Esophagus muscularis mucosa (tissue), 4 donors: ENCODE data around the gene COMT. TPM values are rescaled to one million over a fixed set of nuclear protein-coding genes. Genes with fewer than 3 reads are reported as not detected.

Experiments used
- DNase-seq: peaks from one replicate; pipeline ENCODE4 v3.0.0-alpha.2; 2017; ENCODE audit errors: extremely low spot score
- H3K27ac ChIP-seq, 4 donors: fragments of 200-600 bp; sonication (generic); replicated peaks in 1 of 4; 1 replicate in 3 of 4; 2 replicates in 1 of 4; pipeline ENCODE4 v1.5.1; 2016 to 2019; ENCODE audit warnings: mild to moderate bottlenecking in 1 of 4
- H3K27me3 ChIP-seq, 4 donors: fragments of 200-600 bp; sonication (generic); one replicate each; pipeline versions ENCODE4 v1.5.1 to v1.6.0; 2016 to 2019
- H3K36me3 ChIP-seq, 4 donors: fragments of 200-600 bp; sonication (generic); one replicate each; pipeline ENCODE4 v1.5.1; 2016 to 2019
- H3K4me1 ChIP-seq, 4 donors: fragments of 200-600 bp; sonication (generic); one replicate each; pipeline ENCODE4 v1.5.1; 2016 to 2019
- H3K4me3 ChIP-seq, 4 donors: fragments of 200-600 bp; sonication (generic); 1 replicate in 2 of 4; 2 replicates in 2 of 4; pipeline ENCODE4 v1.5.1; 2016 to 2019; ENCODE audit warnings: mild to moderate bottlenecking in 4 of 4, moderate library complexity in 1 of 4
- H3K9me3 ChIP-seq, 4 donors: fragments of 200-600 bp; sonication (generic); 1 replicate in 3 of 4; 2 replicates in 1 of 4; pipeline ENCODE4 v1.5.1; 2016 to 2019
- CTCF ChIP-seq, 3 experiments: fragments of 200-600 bp in 2 of 3; fragments of 450-650 bp in 1 of 3; sonication (generic) in 2 of 3; IDR thresholded peaks; one replicate each; pipeline ENCODE4 v1.5.1; 2017 to 2019; ENCODE audit warnings: antibody characterized with exemption in 3 of 3, mild to moderate bottlenecking in 2 of 3, moderate library complexity in 1 of 3
- EP300 ChIP-seq: sonication (generic); formaldehyde crosslinking; IDR thresholded peaks from one replicate; pipeline ENCODE4 v1.6.1; 2017; ENCODE audit warnings: antibody characterized with exemption
- POLR2A ChIP-seq: fragments of 450-650 bp; IDR thresholded peaks from one replicate; pipeline ENCODE4 v1.6.1; 2017; ENCODE audit warnings: antibody characterized with exemption, moderate library complexity, mild to moderate bottlenecking, low read depth
- POLR2AphosphoS5 ChIP-seq, 2 donors: sonication (generic); formaldehyde crosslinking; IDR thresholded peaks; one replicate each; pipeline ENCODE4 v1.6.1; 2017; ENCODE audit warnings: antibody characterized with exemption in 2 of 2
- WGBS: methylation state at CpG from one replicate; pipeline ENCODE4 v1.1.5; 2018; 5-methylcytosine and 5-hydroxymethylcytosine counted together
- intact Hi-C: fragments of 100-400 bp; cut with DNase I; formaldehyde crosslinking; loops from one replicate; pipeline ENCODE4 v1.15.1; 2023
- total RNA-seq, 4 donors: library from RNA; depleted of rRNA; stranded (reverse); fragments of >200 nt; gene quantifications; one replicate each; pipeline versions ENCODE4 v1.1.0 to v1.2.1, GENCODE V29; 2016

Gene COMT
- total RNA-seq, result 100 to 1,000 TPM; 141 to 231 (median 196) TPM

GRCh38 chr22:19941365-19942082 lies at the start of gene COMT, which contains the start of gene TXNRD2:
Gene COMT, plus strand, starts transcription at chr22:19941772. Its CDS starts 20,755 bp downstream, at chr22:19962527.
Gene TXNRD2, minus strand, starts transcription at chr22:19941818. Its CDS starts 15 bp downstream, at chr22:19941803.
- TF ChIP-seq EP300 (no peak), CTCF (IDR thresholded peaks at IDR 0.05) (no peak), POLR2AphosphoS5 (IDR thresholded peaks at IDR 0.05) (peak in 1 of 2 donors; percentile 85), POLR2A (peak; percentile 28)
- no peaks in the 10 kb centered on the region for H3K9me3 ChIP-seq
- intact Hi-C loops, result no loop called here
- H3K27ac ChIP-seq, result peak within 1 kb of the TSS; percentile 91 to 94 (median 93)
- H3K4me3 ChIP-seq, result peak within 1 kb of the TSS; percentile 75 to 95 (median 87)
- no peaks in the 10 kb centered on the region for H3K27me3 ChIP-seq
- peaks cover 0 to 4% (median 0%) of the 10 kb centered on the region in 4 donors for H3K36me3 ChIP-seq
- DNase-seq, result no peak
- peaks cover 31 to 58% (median 49%) of the 10 kb centered on the region in 4 donors for H3K4me1 ChIP-seq
- 3% methylated on average over 26 of the region's 63 CpGs for WGBS

- TF ChIP-seq POLR2AphosphoS5 (IDR thresholded peaks at IDR 0.05), result no peak
- no peak for TF ChIP-seq EP300
- TF ChIP-seq CTCF (IDR thresholded peaks at IDR 0.05), result no peak
- TF ChIP-seq POLR2A, result no peak
- Histone ChIP-seq H3K27ac (peak overlapping the region in 2 of 4 donors; percentile 10 to 13), H3K27me3 (no peaks in the 10 kb centered on the region), H3K4me1 (peaks cover 15 to 25% (median 19%) of the 10 kb centered on the region in 4 donors), H3K36me3 (peaks cover 0 to 67% (median 53%) of the 10 kb centered on the region in 4 donors), H3K4me3 (peak overlapping the region in 3 of 4 donors; percentile 2 to 22 (median 6)), H3K9me3 (no peaks in the 10 kb centered on the region)
- WGBS, result 40% methylated on average over 24 of the region's 24 CpGs
- intact Hi-C loops, result no loop called here
- DNase-seq, result no peak
These were observed 49.2 kb upstream of the COMT start for GRCh38 chr22:19892257-19892879.

DNA sequence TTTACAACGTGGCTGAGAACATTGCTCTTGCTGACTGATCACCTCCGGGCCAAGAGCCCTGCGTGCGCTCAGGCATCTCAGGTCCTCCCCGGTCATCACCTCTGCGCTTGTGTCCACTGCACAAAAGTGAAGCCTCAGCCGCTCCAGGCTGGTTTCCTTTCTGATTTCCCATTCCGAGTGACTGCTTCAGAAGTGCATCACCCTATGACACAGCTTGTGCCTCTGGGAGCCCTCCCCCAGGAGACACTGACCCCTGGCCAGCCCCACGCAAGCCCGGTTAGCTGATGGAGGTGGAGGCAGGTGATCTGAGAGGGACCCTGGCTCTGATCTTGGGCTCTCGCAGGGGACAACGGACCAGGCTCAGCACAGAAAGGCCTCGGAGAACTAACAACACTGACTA lies 48.6 kb upstream of the COMT start:
- Histone ChIP-seq H3K36me3 (peaks cover 0 to 72% (median 57%) of the 10 kb centered on the region in 4 donors), H3K4me3 (no peak overlapping the region), H3K27me3 (no peaks in the 10 kb centered on the region), H3K9me3 (no peaks in the 10 kb centered on the region), H3K4me1 (peaks cover 15 to 25% (median 19%) of the 10 kb centered on the region in 4 donors), H3K27ac (no peak overlapping the region)
- intact Hi-C loops, result no loop called here
- 88% methylated on average over 12 of the region's 13 CpGs for WGBS
- DNase-seq, result no peak
- TF ChIP-seq CTCF (IDR thresholded peaks at IDR 0.05) (no peak), POLR2A (no peak), POLR2AphosphoS5 (IDR thresholded peaks at IDR 0.05) (no peak), EP300 (no peak)

DNA sequence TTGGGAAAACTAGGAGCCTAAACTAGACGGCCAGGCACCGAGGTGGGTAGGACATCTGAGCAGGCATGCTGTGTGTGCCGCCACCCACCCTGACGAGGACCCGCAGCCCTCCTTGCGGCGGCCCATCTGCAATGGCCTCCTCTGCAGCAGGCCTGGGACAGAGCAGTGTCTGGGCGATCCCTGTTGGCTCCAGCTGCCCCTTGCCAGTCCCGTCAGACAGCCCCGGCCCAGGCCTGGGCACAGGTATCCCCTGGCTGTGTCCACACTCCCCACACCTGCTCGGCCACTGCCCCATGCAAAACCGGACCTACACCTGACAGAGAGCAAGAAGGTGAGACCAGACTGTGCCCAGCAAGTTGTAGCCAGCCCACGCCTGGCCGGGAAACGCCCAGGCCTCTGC lies 48.2 kb upstream of the COMT start:
- no CpG with 5 or more reads among the region's 15 CpGs for WGBS
- H3K27ac ChIP-seq, result no peak overlapping the region

More for the DNA sequence above, 48.2 kb upstream of the COMT start:
- no peak for TF ChIP-seq CTCF (IDR thresholded peaks at IDR 0.05)
- no peak for TF ChIP-seq EP300
- no peak for TF ChIP-seq POLR2A
- no peak for TF ChIP-seq POLR2AphosphoS5 (IDR thresholded peaks at IDR 0.05)
- Histone ChIP-seq H3K27me3 (no peaks in the 10 kb centered on the region), H3K4me1 (peaks cover 15 to 25% (median 19%) of the 10 kb centered on the region in 4 donors), H3K36me3 (peaks cover 0 to 74% (median 60%) of the 10 kb centered on the region in 4 donors), H3K4me3 (no peak overlapping the region), H3K9me3 (no peaks in the 10 kb centered on the region)
- intact Hi-C loops, result no loop called here
- no peak for DNase-seq
